ENCODE data around the gene TBCA.

Gene TBCA

GRCh38 chr5:77645995-77646639 lies 130.0 kb downstream of the TBCA start:
- no peak for TF ChIP-seq EZH2phosphoT487 (IDR thresholded peaks at IDR 0.05; ENCODE audit: borderline replicate concordance)
- Histone ChIP-seq H3K4me3 (ENCODE audit: low read length, poor library complexity, severe bottlenecking) (no peak overlapping the region), H3K79me2 (ENCODE audit: insufficient read depth, low read length) (no peaks in the 10 kb centered on the region), H3K9me2 (replicated peaks; ENCODE audit: low read depth, low read length) (no peaks in the 10 kb centered on the region), H3K27me3 (ENCODE audit: insufficient read depth, low read length, poor library complexity, severe bottlenecking) (no peaks in the 10 kb centered on the region), H3K36me3 (ENCODE audit: insufficient read depth, low read length) (no peaks in the 10 kb centered on the region), H3F3A (ENCODE audit: low read depth) (no peaks in the 10 kb centered on the region), H4K20me1 (ENCODE audit: insufficient read depth, low read length, poor library complexity, severe bottlenecking) (no peaks in the 10 kb centered on the region), H3K9me3 (ENCODE audit: insufficient read depth, low read depth, low read length) (no peaks in the 10 kb centered on the region), H3K9ac (ENCODE audit: low read depth, low read length, poor library complexity, severe bottlenecking) (no peak overlapping the region), H3K4me2 (ENCODE audit: low read depth, low read length, poor library complexity, severe bottlenecking) (no peak overlapping the region), H2AFZ (ENCODE audit: low read length) (no peak overlapping the region), H3K4me1 (ENCODE audit: insufficient read depth, low read length, poor library complexity, severe bottlenecking) (no peaks in the 10 kb centered on the region)

GRCh38 chr5:77645158-77645994 lies 130.8 kb downstream of the TBCA start:
- no peaks in the 10 kb centered on the region for H3K9me3 ChIP-seq (ENCODE audit: insufficient read depth, low read depth, low read length)
- H2AFZ ChIP-seq (ENCODE audit: low read length) = no peak overlapping the region
- H3K27me3 ChIP-seq (ENCODE audit: insufficient read depth, low read length, poor library complexity, severe bottlenecking) = no peaks in the 10 kb centered on the region
- H3K4me2 ChIP-seq (ENCODE audit: low read depth, low read length, poor library complexity, severe bottlenecking) = no peak overlapping the region
- H3K79me2 ChIP-seq (ENCODE audit: insufficient read depth, low read length) = no peaks in the 10 kb centered on the region
- H4K20me1 ChIP-seq (ENCODE audit: insufficient read depth, low read length, poor library complexity, severe bottlenecking) = no peaks in the 10 kb centered on the region
- no peak overlapping the region for H3K4me3 ChIP-seq (ENCODE audit: low read length, poor library complexity, severe bottlenecking)
- TF ChIP-seq CTCF (conservative IDR thresholded peaks at IDR 0.05; ENCODE audit: low read length) (no peak), EZH2phosphoT487 (IDR thresholded peaks at IDR 0.05; ENCODE audit: borderline replicate concordance) (no peak)
- H3F3A ChIP-seq (ENCODE audit: low read depth) = no peaks in the 10 kb centered on the region
- no peaks in the 10 kb centered on the region for H3K9me2 ChIP-seq (replicated peaks; ENCODE audit: low read depth, low read length)
- no peak overlapping the region for H3K9ac ChIP-seq (ENCODE audit: low read depth, low read length, poor library complexity, severe bottlenecking)
- H3K4me1 ChIP-seq (ENCODE audit: insufficient read depth, low read length, poor library complexity, severe bottlenecking) = no peaks in the 10 kb centered on the region
- H3K36me3 ChIP-seq (ENCODE audit: insufficient read depth, low read length) = no peaks in the 10 kb centered on the region

GRCh38 chr5:77644371-77645157 lies 131.6 kb downstream of the TBCA start:
- Histone ChIP-seq H3K4me1 (ENCODE audit: insufficient read depth, low read length, poor library complexity, severe bottlenecking) (no peaks in the 10 kb centered on the region), H2AFZ (ENCODE audit: low read length) (no peak overlapping the region), H3K9me3 (ENCODE audit: insufficient read depth, low read depth, low read length) (no peaks in the 10 kb centered on the region), H4K20me1 (ENCODE audit: insufficient read depth, low read length, poor library complexity, severe bottlenecking) (no peaks in the 10 kb centered on the region), H3K9ac (ENCODE audit: low read depth, low read length, poor library complexity, severe bottlenecking) (no peak overlapping the region), H3K36me3 (ENCODE audit: insufficient read depth, low read length) (no peaks in the 10 kb centered on the region), H3K27me3 (ENCODE audit: insufficient read depth, low read length, poor library complexity, severe bottlenecking) (no peaks in the 10 kb centered on the region), H3K4me3 (ENCODE audit: low read length, poor library complexity, severe bottlenecking) (no peak overlapping the region), H3F3A (ENCODE audit: low read depth) (no peaks in the 10 kb centered on the region), H3K79me2 (ENCODE audit: insufficient read depth, low read length) (no peaks in the 10 kb centered on the region), H3K4me2 (ENCODE audit: low read depth, low read length, poor library complexity, severe bottlenecking) (no peak overlapping the region), H3K9me2 (replicated peaks; ENCODE audit: low read depth, low read length) (no peaks in the 10 kb centered on the region)
- no peak for TF ChIP-seq EZH2phosphoT487 (IDR thresholded peaks at IDR 0.05; ENCODE audit: borderline replicate concordance)
- no peak for TF ChIP-seq CTCF (conservative IDR thresholded peaks at IDR 0.05; ENCODE audit: low read length)
